NK-92 (cell line): ENCODE data around the gene REEP6.
"Not testable (repeated sequence)": the region's sequence is repeated elsewhere in the genome, so short reads cannot be mapped to it uniquely, and the experiment has no call there.

Experiments
- DNase-seq: peaks from one replicate; lab custom pipeline; 2025; ENCODE audit not compliant: unreplicated experiment; lab: John Stamatoyannopoulos, UW

The REEP6 gene

GRCh38 chr19:1471515-1472160 lies 19.3 kb upstream of the REEP6 start:
- DNase-seq, result no peak

DNA sequence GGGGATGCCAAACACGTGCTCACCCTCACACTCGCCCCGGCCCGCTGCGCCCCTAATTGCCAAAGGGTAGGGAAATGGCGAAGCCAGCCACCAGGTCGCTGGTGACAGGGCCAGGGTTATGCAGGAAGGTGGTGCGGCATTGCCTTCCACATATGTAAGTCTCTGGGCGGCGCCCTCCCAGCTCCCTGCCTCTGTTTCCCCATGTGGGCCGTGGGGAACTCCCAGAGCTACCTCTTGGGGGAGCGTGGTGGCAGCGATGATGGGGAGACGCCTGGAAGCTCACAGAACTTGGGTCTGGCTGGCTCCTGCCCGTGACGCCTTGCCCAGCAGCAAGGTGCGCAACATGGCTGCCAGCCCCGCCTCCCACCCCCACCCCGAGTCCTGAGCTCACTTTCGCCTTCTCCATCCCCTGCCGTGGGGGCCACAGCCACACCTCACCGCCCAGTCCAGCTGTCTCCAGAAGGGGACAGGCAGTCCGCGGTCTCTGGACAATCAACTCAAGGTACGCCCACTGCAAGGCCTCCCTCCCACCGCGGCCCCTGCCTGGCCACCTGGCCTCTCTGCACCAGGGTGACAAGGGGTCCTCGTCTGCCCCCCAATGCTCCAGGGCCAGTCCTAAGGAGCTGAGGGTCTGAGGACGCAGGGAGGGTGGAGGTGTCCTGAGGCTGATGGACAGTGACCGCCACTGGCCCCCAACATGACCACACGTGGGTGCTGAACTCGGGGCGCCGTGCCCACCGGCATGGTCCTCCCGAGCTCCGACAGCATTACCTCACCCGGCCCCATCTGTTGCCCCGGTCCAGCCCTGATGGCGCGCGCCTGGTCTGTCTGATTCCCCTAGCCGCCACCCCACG lies 18.5 kb upstream of the REEP6 start:
- DNase-seq, result no peak

DNA sequence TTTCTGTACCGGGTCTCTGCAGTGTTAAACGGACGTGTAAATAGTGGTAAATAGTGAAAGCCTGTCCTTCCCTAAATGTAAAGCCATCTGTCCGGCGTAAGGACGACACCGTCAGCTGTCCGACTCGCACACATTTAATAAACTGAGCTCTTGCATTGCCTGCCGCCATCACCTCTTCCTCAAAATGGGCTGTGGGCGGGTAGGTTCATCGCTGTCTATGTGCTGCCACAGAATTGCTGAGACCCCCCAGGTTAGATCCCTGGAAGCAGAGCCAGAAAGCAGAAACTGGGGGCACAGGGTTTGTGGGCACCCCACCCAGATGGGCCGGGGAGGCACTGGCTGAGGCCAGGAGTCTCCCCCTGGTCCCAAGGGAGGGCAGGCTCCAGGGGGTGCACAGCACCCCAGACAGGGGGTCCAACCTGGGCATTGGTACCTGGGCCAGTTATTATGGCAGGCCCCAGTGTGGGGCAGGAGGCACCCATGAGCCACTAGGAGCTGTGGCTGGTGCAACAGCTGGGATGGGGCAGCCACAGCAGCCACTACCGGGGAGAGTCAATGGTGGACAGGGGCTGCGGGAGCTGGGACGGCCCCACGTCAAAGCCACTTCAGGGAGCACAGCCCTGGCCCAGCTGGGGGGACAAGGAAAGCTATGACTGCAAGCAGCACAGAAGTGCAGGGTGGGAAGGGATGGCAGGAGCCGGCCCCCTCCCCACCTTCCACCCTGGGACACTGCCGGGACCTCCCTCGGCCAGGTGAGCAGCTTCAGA lies 17.7 kb upstream of the REEP6 start:
- no peak for DNase-seq

DNA sequence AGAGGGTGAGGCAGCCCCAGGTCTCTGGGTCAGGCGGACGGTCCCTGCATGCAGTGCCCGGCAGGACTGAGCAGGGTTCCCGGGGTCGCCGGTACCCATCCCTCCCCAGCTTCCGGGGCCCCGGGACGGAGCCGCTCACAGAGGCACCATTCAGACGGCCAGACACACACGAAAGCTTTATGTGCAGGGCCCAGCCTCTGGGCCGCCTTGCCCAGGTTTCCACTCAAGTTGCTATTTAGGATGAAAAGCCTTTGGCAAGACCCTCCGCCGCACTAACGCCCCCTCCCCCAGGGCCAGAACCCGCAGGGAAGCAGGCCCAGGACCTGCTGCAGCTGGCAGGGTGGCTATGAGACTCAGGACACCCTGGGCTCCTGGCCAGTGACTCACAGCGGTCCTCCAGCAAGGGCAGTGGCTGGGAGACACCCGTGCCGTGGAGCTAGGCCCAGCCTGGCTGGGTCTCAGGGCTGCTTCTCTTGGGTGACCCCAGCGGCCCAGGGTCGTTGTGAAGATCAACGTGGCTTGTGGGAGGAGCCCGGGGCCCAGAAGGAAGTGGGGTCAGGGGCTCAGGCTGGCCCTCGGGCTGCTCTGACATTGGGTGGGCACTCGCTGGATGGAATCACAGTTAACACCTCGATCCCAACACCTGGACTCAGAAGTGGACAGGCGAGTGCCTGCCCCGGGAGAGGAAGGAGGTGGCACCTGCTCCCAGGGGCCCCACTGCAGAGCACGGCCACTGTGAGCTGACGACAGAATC lies 16.8 kb upstream of the REEP6 start:
- no peak for DNase-seq

DNA sequence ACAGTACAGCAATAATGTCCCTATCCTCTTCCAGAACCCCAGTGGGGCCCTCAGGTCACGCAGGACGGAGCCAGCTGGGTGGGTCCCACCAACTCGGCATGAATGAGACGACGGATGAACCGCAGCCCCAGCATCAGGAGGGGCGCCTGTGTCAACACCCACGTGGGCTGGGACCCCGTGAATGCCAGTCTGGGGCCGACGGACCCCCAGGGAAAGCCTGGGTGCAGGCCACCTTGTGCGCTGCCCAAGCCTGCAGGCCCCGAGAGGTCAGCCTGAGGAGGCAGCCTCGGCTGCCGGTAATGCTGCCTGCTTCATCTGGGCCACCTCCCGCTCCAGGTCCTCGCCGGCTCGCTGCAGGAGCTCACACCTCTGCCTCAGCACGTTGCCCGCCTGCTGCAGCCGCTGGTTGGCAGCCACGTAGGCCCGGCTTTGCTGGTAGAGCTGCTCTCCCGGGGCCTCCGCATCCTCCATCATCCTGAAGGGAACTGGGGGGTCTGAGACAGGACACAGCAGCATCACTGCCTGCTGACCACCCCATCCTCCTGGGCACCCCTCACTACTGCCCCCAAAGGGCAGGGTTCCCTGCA lies 16.1 kb upstream of the REEP6 start:
- no peak for DNase-seq

DNA sequence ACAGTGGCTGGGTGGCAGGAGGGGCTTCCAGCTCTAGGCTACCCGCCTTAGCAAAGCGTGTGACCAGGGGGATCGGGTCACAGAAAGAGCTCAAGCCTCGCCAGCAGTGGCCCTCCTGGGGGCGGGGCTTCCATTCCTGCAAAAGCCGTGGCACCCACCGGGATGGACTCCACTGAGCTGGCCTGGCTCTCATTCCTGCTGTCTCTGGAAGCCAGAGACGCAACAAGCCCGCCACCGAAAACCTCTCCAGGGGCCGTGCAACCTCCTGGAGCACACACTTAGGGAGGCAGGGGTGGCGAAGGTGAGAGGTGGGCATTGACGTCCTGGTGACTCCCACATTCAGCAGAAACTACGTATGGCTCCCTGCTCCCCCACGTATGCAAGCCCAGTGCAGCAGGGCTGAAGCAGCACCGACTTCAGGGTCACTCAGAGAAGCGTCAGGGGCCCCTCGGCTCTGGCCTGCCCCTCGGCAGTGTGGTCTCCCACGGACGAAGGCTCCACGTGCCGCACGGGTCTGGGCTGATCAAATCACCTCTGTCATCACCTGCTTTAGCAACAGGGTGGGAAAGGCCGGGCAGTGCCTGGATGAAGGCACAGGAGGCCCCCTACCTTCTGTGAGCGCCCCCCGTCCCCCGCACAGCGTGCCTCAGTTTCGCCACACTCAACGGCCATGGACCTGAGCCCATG lies 15.1 kb upstream of the REEP6 start:
- no peak for DNase-seq

DNA sequence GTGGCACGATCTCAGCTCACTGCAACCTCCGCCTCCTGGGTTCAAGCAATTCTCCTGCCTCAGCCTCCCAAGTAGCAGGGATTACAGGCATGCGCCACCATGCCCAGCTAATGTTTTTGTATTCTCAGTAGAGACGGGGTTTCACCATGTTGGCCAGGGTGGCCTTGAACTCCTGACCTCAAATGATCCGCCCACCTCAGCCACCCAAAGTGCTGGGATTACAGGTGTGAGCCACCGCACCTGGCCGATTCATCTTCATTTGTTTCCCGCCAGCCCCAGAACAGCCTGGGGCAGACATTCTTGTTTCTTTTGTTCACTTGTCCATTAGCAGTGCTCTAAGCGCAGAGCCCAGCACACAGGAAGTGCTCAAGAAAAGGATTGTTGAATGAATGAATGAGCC lies 13.9 kb upstream of the REEP6 start:
- DNase-seq, result not testable (repeated sequence)

- peak; percentile 38 for DNase-seq
Observed at GRCh38 chr19:1478934-1479707, 11.9 kb upstream of the REEP6 start, which contains the start of gene C19orf25. C19orf25 (minus strand) TSS chr19:1479215; CDS start chr19:1478903, 312 bp downstream.

DNA sequence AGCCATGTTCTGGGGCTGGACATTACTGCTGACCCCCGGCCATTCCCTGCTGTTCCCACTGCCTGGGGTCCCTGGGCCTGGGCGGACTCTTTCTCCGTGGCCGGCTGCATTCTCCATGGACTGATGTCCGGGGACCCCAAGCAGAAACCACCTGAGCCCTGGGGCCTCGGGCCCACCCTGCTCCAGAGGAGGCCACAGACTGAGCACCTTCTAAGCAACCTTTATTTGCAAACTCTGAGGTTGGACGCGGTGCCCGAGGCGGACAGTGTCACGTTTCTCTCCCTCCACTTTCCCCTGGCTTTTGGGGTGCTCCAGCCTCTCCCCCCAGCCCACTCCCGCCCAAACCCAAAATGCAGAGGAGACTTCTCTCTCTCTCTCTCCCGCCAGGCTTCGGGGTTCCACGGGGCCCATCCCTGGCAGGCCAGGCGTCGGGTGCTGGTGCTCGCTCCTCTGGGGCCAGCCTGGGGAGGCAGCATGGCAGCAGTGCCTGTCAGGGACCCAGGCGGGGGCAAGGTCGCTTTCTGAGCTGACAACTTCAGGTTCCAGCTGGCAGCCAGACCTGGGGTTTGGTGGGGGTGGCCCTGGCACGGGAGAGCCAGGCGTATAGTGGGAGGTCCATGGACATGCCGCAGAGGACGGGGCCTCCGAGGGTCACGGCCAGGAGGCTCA lies 9.6 kb upstream of the REEP6 start:
- DNase-seq, result no peak

DNA sequence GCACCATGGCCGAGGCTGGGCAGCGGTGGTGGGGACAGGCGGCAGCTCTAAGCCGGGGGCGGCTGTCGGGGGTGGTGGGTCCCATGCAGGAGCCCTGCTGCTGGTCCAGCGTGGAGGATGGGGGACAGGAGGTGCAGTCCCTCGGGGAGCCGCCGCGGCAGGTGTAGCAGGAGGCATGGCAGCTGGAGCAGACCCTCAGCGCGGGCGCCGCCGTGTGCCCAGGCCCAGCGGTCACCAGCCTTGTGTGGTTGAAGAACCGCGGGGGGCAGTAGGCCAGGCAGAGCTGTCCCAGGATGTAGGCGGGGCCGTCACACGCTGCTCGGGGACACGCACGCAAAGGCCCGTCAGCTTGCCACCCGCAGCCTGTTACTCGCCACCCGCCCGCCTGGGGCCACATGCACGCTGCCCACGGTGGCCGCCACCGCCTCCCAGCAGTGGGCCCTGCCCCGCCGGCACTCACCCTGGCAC lies 9.1 kb upstream of the REEP6 start:
- DNase-seq, result no peak

DNA sequence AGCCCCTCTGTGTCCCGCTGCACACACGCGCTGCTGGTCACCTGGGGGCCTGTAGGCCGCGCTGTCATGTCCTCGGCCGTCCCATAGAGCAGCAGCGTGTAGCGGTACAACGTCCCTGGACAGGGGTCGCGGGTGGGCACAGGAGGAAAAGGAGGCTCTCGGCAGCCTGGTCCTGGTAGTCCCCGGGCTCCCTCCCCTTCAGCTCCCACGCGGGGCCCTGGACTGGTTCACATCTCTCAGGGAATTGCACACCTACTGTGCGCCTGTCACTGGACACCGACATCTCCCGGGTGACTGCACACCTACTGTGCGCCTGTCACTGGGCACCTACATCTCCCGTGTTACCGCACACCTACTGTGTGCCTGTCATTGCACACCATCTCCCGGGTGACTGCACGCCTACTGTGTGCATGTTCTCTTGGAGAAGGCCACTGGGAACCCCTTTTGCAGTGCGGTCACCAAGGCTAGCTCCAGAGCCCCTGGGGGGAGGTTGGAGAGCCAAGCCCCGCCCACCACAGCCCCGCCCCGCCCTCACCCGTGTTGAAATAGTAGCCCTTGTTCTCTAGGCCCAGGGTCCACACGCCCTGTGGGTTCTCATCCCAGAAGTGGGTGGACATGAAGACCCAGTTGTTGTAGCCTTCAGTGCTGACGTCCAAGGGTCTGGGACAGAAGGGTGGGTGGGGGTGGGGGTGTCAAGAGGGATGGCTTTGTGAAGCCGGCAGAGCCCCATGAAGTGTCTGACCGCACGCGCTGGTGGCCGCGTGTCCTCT lies 8.4 kb upstream of the REEP6 start:
- DNase-seq, result no peak

DNA sequence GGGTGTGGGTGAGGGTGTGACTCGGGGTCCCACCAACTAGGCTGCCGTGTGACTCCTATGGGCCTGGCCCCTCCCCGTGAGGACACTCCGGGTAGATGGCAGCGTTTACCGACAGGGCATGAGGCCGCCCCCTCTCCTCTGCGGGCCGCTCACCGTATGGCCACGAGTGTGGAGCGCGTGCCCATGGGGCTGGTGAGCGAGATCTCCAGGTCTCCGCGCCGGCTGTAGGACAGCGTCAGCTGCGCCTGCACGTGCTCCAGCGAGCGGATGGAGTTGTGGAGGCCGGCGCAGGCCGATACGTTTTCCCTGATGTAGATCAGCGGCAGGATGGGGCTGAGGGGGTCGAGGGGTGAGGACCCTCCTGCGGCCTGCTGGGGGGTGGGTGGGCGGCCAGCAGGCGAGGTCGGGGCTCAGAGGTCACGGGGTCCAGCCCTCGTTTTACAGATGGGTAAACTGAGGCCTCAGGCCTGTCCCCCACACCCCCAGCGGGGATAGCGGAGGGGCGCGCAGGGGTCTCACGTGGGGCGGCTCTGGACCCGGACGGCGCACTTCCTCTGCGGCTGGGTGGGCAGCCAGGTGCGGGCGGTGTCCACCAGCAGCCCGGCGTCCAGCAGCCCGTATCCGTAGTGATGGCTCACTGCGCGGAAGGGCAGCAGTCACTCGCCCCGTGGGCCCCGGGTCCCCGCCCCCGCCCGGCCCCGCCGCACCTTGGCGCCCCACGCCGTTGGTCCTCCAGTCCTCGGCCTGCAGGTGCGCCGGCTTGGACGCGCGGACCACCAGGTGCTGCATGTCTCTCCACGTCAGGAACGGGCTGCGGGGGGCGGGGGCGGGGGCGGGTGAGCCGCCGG lies 7.6 kb upstream of the REEP6 start:
- DNase-seq, result no peak

GRCh38 chr19:1483979-1484428 lies 7.0 kb upstream of the REEP6 start:
- no peak for DNase-seq

DNA sequence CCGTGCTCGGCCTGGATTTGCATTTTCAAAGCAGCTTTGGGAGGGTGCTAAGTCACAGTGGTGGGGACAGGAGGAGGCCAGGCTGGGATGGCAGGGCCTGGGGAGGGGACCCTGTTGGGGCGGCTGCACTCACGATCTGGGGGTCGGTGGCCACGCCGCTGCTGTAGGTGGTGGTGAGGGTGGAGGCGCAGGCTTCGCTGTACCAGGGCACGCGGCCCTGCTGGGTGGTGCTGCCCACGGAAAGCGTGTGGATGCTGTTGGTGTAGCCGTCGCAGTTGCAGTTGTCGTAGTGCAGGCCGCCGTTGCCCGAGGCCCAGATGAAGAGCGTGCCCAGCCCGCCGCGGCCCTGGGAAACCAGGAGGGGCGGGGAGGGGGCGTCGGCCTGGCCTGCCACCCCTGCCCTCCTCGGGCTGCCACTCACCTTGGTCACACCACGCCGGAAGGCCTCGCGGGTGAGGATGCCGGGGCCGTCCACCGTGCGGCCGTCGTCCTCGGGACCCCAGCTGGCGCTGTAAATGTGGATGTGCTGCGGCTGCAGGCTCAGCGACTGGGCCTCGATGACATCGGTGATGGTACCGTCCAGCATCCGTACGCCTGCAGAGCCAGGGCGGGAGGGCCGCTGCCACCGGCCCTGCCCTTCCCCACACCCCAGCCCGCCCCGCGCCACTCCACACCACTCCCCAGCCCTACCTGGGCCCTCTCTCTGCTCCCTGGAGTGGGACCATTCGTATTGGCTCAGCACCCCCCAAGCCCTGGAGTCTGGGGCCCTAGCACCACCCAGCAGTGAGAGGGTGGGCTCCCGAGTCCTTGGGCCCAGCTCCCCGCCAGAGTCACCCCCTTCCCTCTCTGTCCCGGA lies 4.0 kb upstream of the REEP6 start:
- DNase-seq, result no peak

GRCh38 chr19:1487576-1488281 lies 3.3 kb upstream of the REEP6 start:
- no peak for DNase-seq

GRCh38 chr19:1488282-1488601 lies 2.7 kb upstream of the REEP6 start:
- DNase-seq, result no peak
